Vagina (tissue), 2 donors: ENCODE data around the gene ELF3. TPM values are rescaled to one million over a fixed set of nuclear protein-coding genes. Genes with fewer than 3 reads are reported as not detected.
"Not testable (repeated sequence)": the region's sequence is repeated elsewhere in the genome, so short reads cannot be mapped to it uniquely, and the experiment has no call there.

Experiments
- DNase-seq, 2 donors: peaks; one replicate each; pipeline ENCODE4 v3.0.0-alpha.2; 2017; ENCODE audit errors: extremely low spot score in 2 of 2
- H3K27ac ChIP-seq: fragments of 200-600 bp; sonication (generic); one replicate; pipeline ENCODE4 v1.5.1; 2019
- H3K27me3 ChIP-seq: fragments of 200-600 bp; sonication (generic); one replicate; pipeline ENCODE4 v1.5.1; 2019
- H3K36me3 ChIP-seq, 2 donors: fragments of 200-600 bp; sonication (generic); one replicate each; pipeline ENCODE4 v1.5.1; 2017 to 2019
- H3K4me1 ChIP-seq: fragments of 200-600 bp; sonication (generic); one replicate; pipeline ENCODE4 v1.5.1; 2019
- H3K4me3 ChIP-seq, 2 donors: fragments of 200-600 bp; sonication (generic); 1 replicate in 1 of 2; 2 replicates in 1 of 2; pipeline ENCODE4 v1.5.1; 2016 to 2019
- H3K9me3 ChIP-seq: fragments of 200-600 bp; sonication (generic); one replicate; pipeline ENCODE4 v1.5.1; 2019
- POLR2A ChIP-seq, 2 donors: fragments of 450-650 bp; IDR thresholded peaks; one replicate each; pipeline ENCODE4 v1.6.1; 2017; ENCODE audit warnings: antibody characterized with exemption in 2 of 2, mild to moderate bottlenecking in 2 of 2, moderate library complexity in 2 of 2
- POLR2AphosphoS5 ChIP-seq, 2 donors: sonication (generic); formaldehyde crosslinking; IDR thresholded peaks; one replicate each; pipeline ENCODE4 v1.9.0; 2017; ENCODE audit warnings: antibody characterized with exemption in 2 of 2, mild to moderate bottlenecking in 2 of 2, low read depth in 1 of 2; ENCODE audit not compliant: insufficient read depth in 1 of 2
- intact Hi-C: fragments of 100-400 bp; cut with DNase I; formaldehyde crosslinking; loops from one replicate; pipeline ENCODE4 v1.15.1; 2023
- total RNA-seq: library from RNA; depleted of rRNA; stranded (reverse); fragments of >200 nt; gene quantifications from one replicate; pipeline ENCODE4 v1.2.3, GENCODE V29; 2016
- TF ChIP-seq, protein P1 (sequence below), 3 experiments: fragments of 450-650 bp in 2 of 3; fragments of 200-600 bp in 1 of 3; sonication (generic) in 1 of 3; IDR thresholded peaks; one replicate each; pipeline ENCODE4 v1.5.1; 2017 to 2019; ENCODE audit warnings: antibody characterized with exemption in 3 of 3, mild to moderate bottlenecking in 2 of 3, moderate library complexity in 2 of 3

ELF3 gene
- total RNA-seq, 1 donor from 2014 or later, result 287 TPM

DNA sequence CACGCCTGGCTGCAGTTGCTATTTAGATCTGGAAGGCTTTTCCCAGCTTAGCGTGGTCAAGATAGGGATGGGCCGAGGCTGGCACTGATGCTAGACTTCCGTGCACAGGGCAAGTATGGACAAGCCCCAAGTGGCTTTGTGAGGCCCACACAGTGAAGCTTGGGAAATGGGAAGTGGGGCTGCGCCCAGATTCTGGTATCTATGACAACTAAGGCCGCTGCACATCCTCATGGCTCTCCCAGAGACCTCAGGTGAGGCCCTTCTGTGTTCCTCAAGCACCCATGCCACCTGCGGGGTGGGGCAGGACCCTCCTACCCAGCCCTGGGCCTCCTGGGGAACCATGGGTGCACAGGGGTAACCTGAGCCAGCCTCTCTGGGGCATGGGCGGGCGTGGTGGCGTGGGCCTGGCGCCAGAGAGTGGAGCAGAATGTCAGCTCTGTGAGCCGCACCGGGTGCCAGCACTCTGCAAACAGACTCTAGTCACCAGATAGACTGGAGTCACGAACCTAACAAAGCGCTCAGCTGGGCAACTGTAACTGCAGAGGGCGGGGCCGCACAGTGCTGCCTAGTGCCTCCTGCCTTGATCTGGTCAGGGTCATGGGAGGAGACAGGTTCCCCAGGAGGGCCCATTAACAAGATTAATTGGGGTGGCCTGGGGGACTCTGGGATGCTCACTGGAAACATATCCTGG lies 46.4 kb downstream of the ELF3 start:
- Histone ChIP-seq H3K4me1 (no peaks in the 10 kb centered on the region), H3K36me3 (no peaks in the 10 kb centered on the region), H3K27me3 (no peaks in the 10 kb centered on the region), H3K4me3 (no peak overlapping the region), H3K27ac (no peak overlapping the region), H3K9me3 (no peaks in the 10 kb centered on the region)
- TF ChIP-seq, protein P1, sequence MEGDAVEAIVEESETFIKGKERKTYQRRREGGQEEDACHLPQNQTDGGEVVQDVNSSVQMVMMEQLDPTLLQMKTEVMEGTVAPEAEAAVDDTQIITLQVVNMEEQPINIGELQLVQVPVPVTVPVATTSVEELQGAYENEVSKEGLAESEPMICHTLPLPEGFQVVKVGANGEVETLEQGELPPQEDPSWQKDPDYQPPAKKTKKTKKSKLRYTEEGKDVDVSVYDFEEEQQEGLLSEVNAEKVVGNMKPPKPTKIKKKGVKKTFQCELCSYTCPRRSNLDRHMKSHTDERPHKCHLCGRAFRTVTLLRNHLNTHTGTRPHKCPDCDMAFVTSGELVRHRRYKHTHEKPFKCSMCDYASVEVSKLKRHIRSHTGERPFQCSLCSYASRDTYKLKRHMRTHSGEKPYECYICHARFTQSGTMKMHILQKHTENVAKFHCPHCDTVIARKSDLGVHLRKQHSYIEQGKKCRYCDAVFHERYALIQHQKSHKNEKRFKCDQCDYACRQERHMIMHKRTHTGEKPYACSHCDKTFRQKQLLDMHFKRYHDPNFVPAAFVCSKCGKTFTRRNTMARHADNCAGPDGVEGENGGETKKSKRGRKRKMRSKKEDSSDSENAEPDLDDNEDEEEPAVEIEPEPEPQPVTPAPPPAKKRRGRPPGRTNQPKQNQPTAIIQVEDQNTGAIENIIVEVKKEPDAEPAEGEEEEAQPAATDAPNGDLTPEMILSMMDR (IDR thresholded peaks at IDR 0.05), result no peak
- peak; percentile 11 to 28 for TF ChIP-seq POLR2AphosphoS5 (IDR thresholded peaks at IDR 0.05; ENCODE audit: insufficient read depth in 1 of 2, low read depth in 1 of 2)
- TF ChIP-seq POLR2A (IDR thresholded peaks at IDR 0.05), result no peak
- intact Hi-C loops, result no loop called here
- no peak for DNase-seq

DNA sequence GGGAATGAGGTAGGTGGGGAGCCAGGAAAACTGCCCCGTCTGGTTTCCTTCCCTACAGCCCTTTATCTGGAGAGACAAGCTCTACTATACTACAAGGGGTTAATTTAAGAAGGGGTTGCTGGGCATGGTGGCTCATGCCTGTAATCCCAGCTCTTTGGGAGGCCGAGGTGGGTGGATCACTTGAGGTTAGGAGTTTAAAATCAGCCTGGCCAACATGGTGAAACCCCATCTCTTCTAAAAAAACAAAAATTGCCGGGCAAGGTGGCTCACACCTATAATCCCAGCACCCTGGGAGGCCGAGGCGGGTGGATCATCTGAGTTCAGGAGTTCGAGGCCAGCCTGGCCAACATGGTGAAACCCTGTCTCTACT lies 46.9 kb downstream of the ELF3 start:
- H3K9me3 ChIP-seq, H3K27ac ChIP-seq, H3K4me3 ChIP-seq, intact Hi-C loops, DNase-seq, H3K36me3 ChIP-seq, H3K4me1 ChIP-seq, H3K27me3 ChIP-seq: not testable (repeated sequence)

DNA sequence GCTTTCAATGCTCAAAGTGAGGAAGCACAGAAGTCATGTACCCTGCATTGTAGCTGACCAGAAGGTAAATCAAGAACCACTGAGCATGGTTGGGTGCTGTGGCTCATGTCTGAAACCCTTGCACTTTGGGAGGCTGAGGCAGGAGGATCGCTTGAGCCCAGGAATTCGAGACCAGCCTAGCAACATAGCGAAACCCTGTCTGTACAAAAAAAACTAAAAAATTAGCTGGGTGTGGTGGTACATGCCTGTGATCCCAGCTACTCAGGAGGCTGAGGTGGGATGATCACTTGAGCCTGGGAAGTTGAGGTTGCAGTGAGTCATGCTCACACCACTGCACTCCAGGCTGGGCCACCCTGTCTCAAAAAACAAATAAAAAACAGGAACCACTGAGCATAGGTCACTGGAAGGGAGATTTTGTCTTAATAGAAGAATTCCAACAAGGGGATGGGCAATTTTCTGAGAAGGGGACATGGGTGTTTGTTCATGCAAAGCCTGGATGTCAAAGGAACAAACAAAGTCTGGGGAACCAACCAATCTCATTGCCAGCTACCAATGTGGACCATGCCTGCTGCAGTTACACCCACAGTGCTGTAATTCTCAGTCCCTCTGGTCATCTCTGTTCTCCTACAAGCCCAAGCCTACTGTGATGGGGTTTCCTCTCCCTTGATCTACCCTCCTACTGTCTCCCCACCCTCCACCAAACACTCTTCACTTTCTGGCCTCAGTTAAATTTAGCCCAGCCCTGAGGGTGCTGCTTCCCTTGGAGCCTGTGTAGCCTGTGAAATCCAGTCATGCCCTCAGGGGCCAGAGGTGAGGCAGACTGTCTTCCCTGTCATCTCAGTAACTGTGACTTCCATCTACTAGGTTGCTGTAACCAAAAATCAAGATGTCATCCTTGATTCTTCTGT lies 47.9 kb downstream of the ELF3 start:
- Histone ChIP-seq H3K36me3 (no peaks in the 10 kb centered on the region), H3K9me3 (no peaks in the 10 kb centered on the region), H3K4me1 (no peaks in the 10 kb centered on the region), H3K27ac (no peak overlapping the region), H3K27me3 (no peaks in the 10 kb centered on the region), H3K4me3 (no peak overlapping the region)
- no peak for DNase-seq
- intact Hi-C loops, result no loop called here
- TF ChIP-seq, protein P1 (IDR thresholded peaks at IDR 0.05), result no peak
- no peak for TF ChIP-seq POLR2AphosphoS5 (IDR thresholded peaks at IDR 0.05; ENCODE audit: insufficient read depth in 1 of 2, low read depth in 1 of 2)
- no peak for TF ChIP-seq POLR2A (IDR thresholded peaks at IDR 0.05)

DNA sequence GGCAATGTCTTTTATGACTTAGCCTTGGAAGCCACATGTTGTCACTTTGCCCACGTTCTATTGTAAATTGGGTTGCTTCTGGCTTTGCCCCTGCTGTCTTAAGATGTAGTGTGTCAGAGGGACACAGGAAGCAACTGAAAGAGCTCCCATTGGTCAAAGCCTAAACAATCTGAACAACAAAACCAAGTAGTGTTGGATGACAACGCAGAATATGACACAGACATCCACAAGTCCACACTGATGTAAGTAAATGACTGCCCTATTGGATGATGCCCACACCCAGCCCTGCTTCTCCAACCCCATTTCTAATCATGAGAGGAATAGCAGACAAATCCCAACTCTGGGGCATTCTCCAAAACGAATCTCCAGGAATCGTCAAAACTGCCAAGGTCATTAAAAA lies 50.7 kb downstream of the ELF3 start:
- TF ChIP-seq POLR2AphosphoS5 (IDR thresholded peaks at IDR 0.05; ENCODE audit: insufficient read depth in 1 of 2, low read depth in 1 of 2), result no peak
- TF ChIP-seq POLR2A (IDR thresholded peaks at IDR 0.05), result no peak
- TF ChIP-seq, protein P1 (IDR thresholded peaks at IDR 0.05), result no peak
- H3K9me3 ChIP-seq, result no peaks in the 10 kb centered on the region
- no peaks in the 10 kb centered on the region for H3K27me3 ChIP-seq
- intact Hi-C loops, result no loop called here
- H3K36me3 ChIP-seq, result no peaks in the 10 kb centered on the region
- DNase-seq, result no peak
- H3K27ac ChIP-seq, result no peak overlapping the region
- H3K4me1 ChIP-seq, result no peaks in the 10 kb centered on the region
- no peak overlapping the region for H3K4me3 ChIP-seq

DNA sequence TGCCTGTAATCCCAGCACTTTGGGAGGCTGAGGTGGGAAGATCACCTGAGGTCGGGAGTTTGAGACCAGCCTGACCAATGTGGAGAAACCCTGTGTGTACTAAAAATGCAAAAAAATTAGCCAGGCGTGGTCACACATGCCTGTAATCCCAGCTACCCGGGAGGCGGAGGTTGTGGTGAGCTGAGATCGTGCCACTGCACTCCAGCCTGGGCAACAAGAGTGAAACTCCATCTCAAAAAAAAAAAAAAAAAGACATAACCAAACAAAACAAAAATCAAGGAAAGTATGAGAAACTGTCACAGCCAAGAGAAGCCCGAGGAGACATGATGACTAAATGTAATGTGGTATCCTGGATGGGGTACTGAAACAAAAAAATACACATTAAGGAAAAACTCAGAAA lies 51.4 kb downstream of the ELF3 start:
- H3K9me3 ChIP-seq, H3K36me3 ChIP-seq, H3K27me3 ChIP-seq, H3K27ac ChIP-seq, intact Hi-C loops, H3K4me3 ChIP-seq, DNase-seq, H3K4me1 ChIP-seq: not testable (repeated sequence)

DNA sequence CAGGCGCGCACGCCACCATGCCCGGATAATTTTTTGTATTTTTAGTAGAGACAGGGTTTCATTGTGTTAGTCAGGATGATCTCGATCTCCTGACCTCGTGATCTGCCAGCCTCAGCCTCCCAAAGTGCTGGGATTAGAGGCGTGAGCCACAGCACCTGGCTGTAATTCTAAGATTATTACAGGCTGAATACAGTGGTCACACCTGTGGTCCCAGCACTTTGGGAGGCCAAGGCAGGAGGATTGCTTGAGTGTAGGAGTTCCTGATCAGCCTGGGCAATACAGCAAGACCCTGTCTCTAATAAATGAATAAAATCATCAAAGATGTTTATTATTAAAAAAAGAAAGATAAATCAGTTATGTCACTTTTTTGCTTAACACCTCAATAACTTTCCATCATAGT lies 52.2 kb downstream of the ELF3 start:
- H3K27ac ChIP-seq, result not testable (repeated sequence)

More for the DNA sequence above, 52.2 kb downstream of the ELF3 start:
- H3K4me1 ChIP-seq, H3K4me3 ChIP-seq, H3K36me3 ChIP-seq, intact Hi-C loops, H3K27me3 ChIP-seq, DNase-seq, H3K9me3 ChIP-seq: not testable (repeated sequence)
